ENCODE data around the gene DOCK9. TPM values are rescaled to one million over a fixed set of nuclear protein-coding genes. Genes with fewer than 3 reads are reported as not detected.
A peak's percentile ranks its signal among the peaks of the same experiment; 100 is the strongest.

DOCK9 gene
- total and polyA plus RNA-seq, 2 donors (not counting 1 experiment from before 2014, with no cell fraction given), result 18.5 to 28.0 TPM

DNA sequence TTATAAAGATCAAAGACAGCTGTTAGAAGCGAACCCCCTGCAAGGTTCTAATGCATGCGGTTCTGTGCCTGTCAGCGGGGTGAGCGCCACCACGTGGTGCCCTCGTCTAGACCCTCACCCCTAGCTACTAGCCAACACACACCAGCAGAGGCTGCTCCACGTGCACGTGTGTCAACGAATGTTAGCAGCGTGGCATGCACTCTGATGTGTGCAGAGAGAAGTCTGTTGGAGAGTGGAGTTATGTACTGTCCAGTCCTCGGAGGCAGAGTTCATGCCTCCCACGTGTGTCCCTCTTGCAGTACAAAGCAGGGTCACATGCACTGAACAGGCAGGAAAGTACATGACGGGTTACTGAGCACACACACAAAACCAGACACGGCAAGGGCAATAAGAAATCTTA is 150.4 kb downstream of the DOCK9 start:
- Mint-ChIP-seq H3K27me3 (no peaks in the 10 kb centered on the region), H3K4me1 (peaks cover 20% of the 10 kb centered on the region), H3K9me3 (ENCODE audit: insufficient read depth) (no peaks in the 10 kb centered on the region), H3K27ac (no peak overlapping the region), H3K4me3 (no peak overlapping the region)
- no peak for TF ChIP-seq EZH2 (IDR thresholded peaks at IDR 0.05; ENCODE audit: borderline replicate concordance, insufficient read depth, low read depth, low read length, poor library complexity, severe bottlenecking)
- TF ChIP-seq CTCF (IDR thresholded peaks at IDR 0.05), result no peak
- CTCF ChIA-PET, result no interaction called here
- no peaks in the 10 kb centered on the region for H3K9me3 ChIP-seq (ENCODE audit: control extremely low read depth in 1 of 3, control insufficient read depth in 2 of 3, insufficient read depth in 1 of 3, low read length in 2 of 3)
- POLR2A ChIA-PET, result no interaction called here
- no peak for DNase-seq
- no peak overlapping the region for H3K9ac ChIP-seq (ENCODE audit: low read length)
- WGBS (ENCODE audit: insufficient coverage), result 91% methylated on average over 5 of the region's 14 CpGs
- H2AFZ ChIP-seq (ENCODE audit: insufficient read depth, low read depth, low read length, poor library complexity, severe bottlenecking), result no peak overlapping the region
- intact Hi-C loops (cut with micrococcal nuclease), result no loop called here
- peaks cover 7 to 14% of the 10 kb centered on the region in 2 donors for H3K4me1 ChIP-seq (ENCODE audit: control insufficient read depth in 2 of 2, insufficient read depth in 2 of 2, low read length in 2 of 2)
- no peaks in the 10 kb centered on the region for H3K27me3 ChIP-seq (replicated peaks in 1 of 4; ENCODE audit: control extremely low read depth in 1 of 4, control insufficient read depth in 3 of 4, insufficient read depth in 4 of 4, low read length in 3 of 4)
- no peaks in the 10 kb centered on the region for H4K20me1 ChIP-seq (ENCODE audit: control insufficient read depth, insufficient read depth, low read length, poor library complexity, severe bottlenecking)
- no peak overlapping the region for H3K27ac ChIP-seq (ENCODE audit: low read length in 2 of 2)
- no peak overlapping the region for H3K4me2 ChIP-seq (replicated peaks; ENCODE audit: low read depth, low read length, poor library complexity, severe bottlenecking)
- H3K36me3 ChIP-seq (replicated peaks in 1 of 2; ENCODE audit: control extremely low read depth in 1 of 2, control insufficient read depth in 1 of 2, extremely low read depth in 1 of 2, insufficient read depth in 2 of 2, low read length in 1 of 2), result peaks cover 0 to 7% of the 10 kb centered on the region in 2 experiments
- no peak overlapping the region for H3K4me3 ChIP-seq (ENCODE audit: control extremely low read depth in 1 of 5, extremely low read depth in 1 of 5, insufficient read depth in 1 of 5, low read depth in 2 of 5, low read length in 4 of 5)
- H3K79me2 ChIP-seq (ENCODE audit: control insufficient read depth, insufficient read depth, low read length), result no peaks in the 10 kb centered on the region
- no peak for ATAC-seq (ENCODE audit: low read depth)

DNA sequence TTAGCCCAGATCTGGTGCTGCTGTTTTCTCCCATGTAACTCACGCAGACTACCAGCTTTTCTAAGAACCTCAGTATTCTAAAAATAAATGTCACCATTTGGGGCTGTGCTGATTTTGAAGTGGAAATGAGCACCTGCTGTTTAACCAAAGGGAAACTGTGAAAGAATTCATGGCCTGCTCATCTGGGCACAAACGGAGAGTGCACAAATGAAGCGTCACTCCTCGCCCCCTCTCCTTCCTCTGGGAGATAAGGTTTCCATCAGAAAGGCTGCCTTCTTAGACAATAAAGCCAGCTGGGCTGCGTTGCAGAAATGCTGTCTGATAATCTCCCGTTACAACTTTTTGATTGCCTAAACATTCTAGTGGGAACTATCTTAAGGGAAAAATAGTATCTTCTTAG is 151.7 kb downstream of the DOCK9 start:
- TF ChIP-seq EZH2 (IDR thresholded peaks at IDR 0.05; ENCODE audit: borderline replicate concordance, insufficient read depth, low read depth, low read length, poor library complexity, severe bottlenecking) (no peak), CTCF (IDR thresholded peaks at IDR 0.05) (no peak)
- Histone ChIP-seq H3K9me3 (ENCODE audit: control extremely low read depth in 1 of 3, control insufficient read depth in 2 of 3, insufficient read depth in 1 of 3, low read length in 2 of 3) (no peaks in the 10 kb centered on the region), H3K4me1 (ENCODE audit: control insufficient read depth in 2 of 2, insufficient read depth in 2 of 2, low read length in 2 of 2) (peaks cover 7 to 14% of the 10 kb centered on the region in 2 donors), H3K79me2 (ENCODE audit: control insufficient read depth, insufficient read depth, low read length) (no peaks in the 10 kb centered on the region), H3K9ac (ENCODE audit: low read length) (no peak overlapping the region), H3K36me3 (replicated peaks in 1 of 2; ENCODE audit: control extremely low read depth in 1 of 2, control insufficient read depth in 1 of 2, extremely low read depth in 1 of 2, insufficient read depth in 2 of 2, low read length in 1 of 2) (peaks cover 0 to 9% of the 10 kb centered on the region in 2 experiments), H3K27me3 (replicated peaks in 1 of 4; ENCODE audit: control extremely low read depth in 1 of 4, control insufficient read depth in 3 of 4, insufficient read depth in 4 of 4, low read length in 3 of 4) (no peaks in the 10 kb centered on the region), H4K20me1 (ENCODE audit: control insufficient read depth, insufficient read depth, low read length, poor library complexity, severe bottlenecking) (no peaks in the 10 kb centered on the region), H3K4me3 (ENCODE audit: control extremely low read depth in 1 of 5, extremely low read depth in 1 of 5, insufficient read depth in 1 of 5, low read depth in 2 of 5, low read length in 4 of 5) (no peak overlapping the region), H3K4me2 (replicated peaks; ENCODE audit: low read depth, low read length, poor library complexity, severe bottlenecking) (peak overlapping the region; percentile 26), H2AFZ (ENCODE audit: insufficient read depth, low read depth, low read length, poor library complexity, severe bottlenecking) (peak overlapping the region; percentile 11), H3K27ac (ENCODE audit: low read length in 2 of 2) (no peak overlapping the region)
- Mint-ChIP-seq H3K9me3 (ENCODE audit: insufficient read depth) (no peaks in the 10 kb centered on the region), H3K4me3 (peak overlapping the region; percentile 35), H3K27ac (no peak overlapping the region), H3K4me1 (peaks cover 20% of the 10 kb centered on the region), H3K27me3 (no peaks in the 10 kb centered on the region)
- 80% methylated on average over 3 of the region's 6 CpGs for WGBS (ENCODE audit: insufficient coverage)
- DNase-seq, result no peak
- intact Hi-C loops (cut with micrococcal nuclease), result no loop called here
- ChIA-PET POLR2A (no interaction called here), CTCF (no interaction called here)
- no peak for ATAC-seq (ENCODE audit: low read depth)
